GM11168 (cell line): ENCODE measurements around the gene PSD4.

Source experiments
- in situ Hi-C: fragments of 300-500 bp; cut with MboI; formaldehyde crosslinking; loops from one replicate; pipeline ENCODE4 v1.12.0; 2022; ENCODE audit warnings: low sequenced_read_pairs; ENCODE audit not compliant: unreplicated experiment

The PSD4 gene

DNA sequence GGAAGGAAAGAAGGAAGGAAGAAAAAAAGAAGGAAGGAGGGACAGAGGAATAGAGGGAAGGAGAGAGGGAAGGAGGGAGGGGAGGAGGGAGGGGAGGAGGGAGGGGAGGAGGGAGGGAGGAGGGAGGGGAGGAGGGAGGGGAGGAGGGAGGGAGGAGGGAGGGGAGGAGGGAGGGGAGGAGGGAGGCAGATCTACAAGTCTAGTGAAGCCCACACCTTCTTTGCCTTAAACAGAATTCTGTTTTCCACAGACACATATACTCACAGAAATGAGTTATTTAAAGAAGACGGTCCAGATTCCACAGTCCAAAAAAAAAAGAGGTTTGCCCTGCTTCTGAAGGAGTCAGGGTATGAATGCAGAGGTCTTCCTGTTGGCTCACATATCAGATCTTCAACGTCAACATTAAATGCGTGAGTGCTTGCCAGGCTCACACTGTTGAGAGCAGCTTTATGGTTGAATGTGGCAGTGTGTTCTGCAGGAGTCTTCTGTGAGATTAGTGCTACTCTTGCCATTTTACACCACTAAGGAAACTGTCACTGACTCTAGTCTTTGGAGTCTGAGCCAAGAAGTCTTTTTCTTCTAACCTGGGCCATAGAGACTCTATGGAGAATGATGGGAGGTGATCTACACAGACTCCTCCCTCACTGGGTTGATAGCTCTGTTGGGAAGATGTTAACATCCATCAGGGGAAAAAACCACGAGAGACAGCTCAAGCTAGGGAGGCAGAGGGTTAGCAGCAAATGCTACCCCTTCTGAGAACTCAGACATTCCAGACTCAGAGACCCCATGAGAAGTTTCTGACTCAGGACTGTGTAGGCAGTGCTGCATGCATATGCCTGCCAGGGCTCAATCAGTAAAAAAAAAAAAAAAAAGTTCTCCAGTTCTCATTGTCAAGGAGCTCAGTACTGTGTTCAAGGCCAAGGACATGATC, 81.6 kb downstream of the PSD4 start:
- in situ Hi-C loops, result no loop called here

GRCh38 chr2:113257516-113258264, 83.9 kb downstream of the PSD4 start:
- in situ Hi-C loops, result no loop called here

GRCh38 chr2:113258471-113259147, 84.8 kb downstream of the PSD4 start:
- in situ Hi-C loops, result no loop called here
